HepG2 (cell line): ENCODE data around the gene CCDC142. TPM values are rescaled to one million over a fixed set of nuclear protein-coding genes. Genes with fewer than 3 reads are reported as not detected.

Experiments used
- FIP1L1 ChIP-seq: fragments of 200-400 bp; formaldehyde crosslinking; IDR thresholded peaks from 2 replicates; pipeline ENCODE4 v1.6.1; 2018; ENCODE audit warnings: low read depth, mild to moderate bottlenecking, low read length, moderate library complexity, borderline replicate concordance; ENCODE audit not compliant: insufficient read depth
- KDM5A ChIP-seq: fragments of 200-600 bp; sonication (generic); IDR thresholded peaks from 2 replicates; pipeline ENCODE4 v1.7.0; 2018; ENCODE audit warnings: antibody characterized with exemption, mild to moderate bottlenecking, low read length, borderline replicate concordance
- PAX8 ChIP-seq: sonication (generic); formaldehyde crosslinking; IDR thresholded peaks from 2 replicates; pipeline ENCODE4 v1.8.0; 2022; ENCODE audit warnings: mild to moderate bottlenecking, missing genetic modification reagents, borderline replicate concordance
- PRPF4 ChIP-seq: fragments of 200-400 bp; formaldehyde crosslinking; IDR thresholded peaks from 2 replicates; pipeline ENCODE4 v1.6.1; 2016; ENCODE audit warnings: low read length, low read depth; ENCODE audit not compliant: poor library complexity, severe bottlenecking
- RBM22 ChIP-seq: fragments of 200-400 bp; formaldehyde crosslinking; optimal IDR thresholded peaks from 2 replicates; pipeline ENCODE3; 2017; ENCODE audit warnings: mild to moderate bottlenecking, low read length, moderate library complexity
- RFX5 ChIP-seq: IDR thresholded peaks from 2 replicates; pipeline ENCODE4 v1.6.1; 2011; ENCODE audit warnings: low read depth, low read length, improper control_type of control experiment
- THAP11 ChIP-seq: IDR thresholded peaks from 2 replicates; pipeline ENCODE4 v1.6.1; 2016; ENCODE audit warnings: missing biosample characterization, missing genetic modification reagents
- ZC3H4 ChIP-seq: sonication (generic); formaldehyde crosslinking; IDR thresholded peaks from 2 replicates; pipeline ENCODE4 v1.4.0; 2020; ENCODE audit warnings: missing genetic modification reagents, borderline replicate concordance
- ZNF235 ChIP-seq: sonication (generic); formaldehyde crosslinking; IDR thresholded peaks from 2 replicates; pipeline ENCODE4 v1.8.1; 2023; ENCODE audit warnings: mild to moderate bottlenecking, missing genetic modification reagents, borderline replicate concordance
- ZNF263 ChIP-seq: sonication (generic); formaldehyde crosslinking; IDR thresholded peaks from 2 replicates; pipeline ENCODE4 v1.4.0; 2020; ENCODE audit warnings: missing genetic modification reagents
- ZNF343 ChIP-seq: sonication (generic); formaldehyde crosslinking; IDR thresholded peaks from 2 replicates; pipeline ENCODE4 v1.4.0; 2020; ENCODE audit warnings: mild to moderate bottlenecking, missing genetic modification reagents
- ZNF556 ChIP-seq: sonication (generic); formaldehyde crosslinking; IDR thresholded peaks from 2 replicates; pipeline ENCODE4 v1.4.0; 2020; ENCODE audit warnings: mild to moderate bottlenecking, missing genetic modification reagents, borderline replicate concordance
- ZNF562 ChIP-seq: sonication (generic); formaldehyde crosslinking; IDR thresholded peaks from 2 replicates; pipeline ENCODE4 v1.8.0; 2022; ENCODE audit warnings: missing genetic modification reagents, borderline replicate concordance
- ZNF644 ChIP-seq: IDR thresholded peaks from 2 replicates; pipeline ENCODE4 v1.6.1; 2016; ENCODE audit warnings: low read depth
- ZNF652 ChIP-seq: IDR thresholded peaks from 2 replicates; pipeline ENCODE4 v1.6.1; 2016; ENCODE audit warnings: low read depth, borderline replicate concordance
- ZNF678 ChIP-seq: sonication (generic); formaldehyde crosslinking; IDR thresholded peaks from 2 replicates; pipeline ENCODE4 v1.4.0; 2020; ENCODE audit warnings: mild to moderate bottlenecking, missing genetic modification reagents
- ZNF720 ChIP-seq: sonication (generic); formaldehyde crosslinking; IDR thresholded peaks from 2 replicates; pipeline ENCODE4 v1.4.0; 2020; ENCODE audit warnings: missing genetic modification reagents
- polyA plus RNA-seq, 8 experiments: library from polyadenylated mRNA; depleted of rRNA in 3 of 8; stranded (reverse) in 7 of 8; unstranded in 1 of 8; fragments of >200 nt; fragmentation: Illumina TruSeq in 4 of 8; extraction: Trizol in 4 of 8; gene quantifications; 2 replicates each; pipeline versions ENCODE4 v1.2.1 to v1.2.3, GENCODE V29; 2011 to 2016; ENCODE audit warnings: low read depth in 4 of 8, missing spikeins in 1 of 8, mixed read lengths in 1 of 8; ENCODE audit not compliant: insufficient read depth in 1 of 8
- total RNA-seq, 5 experiments: library from RNA; depleted of rRNA; stranded (reverse); fragments of >200 nt; fragmentation: Illumina TruSeq; extraction: Trizol; gene quantifications; 2 replicates each; pipeline ENCODE4 v1.2.3, GENCODE V29; 2016; ENCODE audit warnings: low read depth in 1 of 5
- TF ChIP-seq, protein P1 (sequence below): sonication (generic); formaldehyde crosslinking; IDR thresholded peaks from 2 replicates; pipeline ENCODE4 v1.4.0; 2020; ENCODE audit warnings: missing genetic modification reagents; ENCODE audit errors: not compliant biosample characterization
- TF ChIP-seq, protein P2 (sequence below): IDR thresholded peaks from 2 replicates; pipeline ENCODE4 v1.6.1; 2016; ENCODE audit warnings: missing genetic modification reagents, missing compliant biosample characterization
- TF ChIP-seq, protein P3 (sequence below): sonication (generic); formaldehyde crosslinking; IDR thresholded peaks from 2 replicates; pipeline ENCODE4 v1.5.0; 2020; ENCODE audit warnings: missing genetic modification reagents, mild to moderate bottlenecking, borderline replicate concordance
- TF ChIP-seq, protein P4 (sequence below), 2 experiments: fragments of 450-650 bp in 1 of 2; sonication (generic) in 1 of 2; formaldehyde crosslinking; IDR thresholded peaks; 2 replicates each; pipeline versions ENCODE4 v1.5.0 to v1.8.0; 2020 to 2022; ENCODE audit warnings: mild to moderate bottlenecking in 1 of 2, missing genetic modification reagents in 1 of 2
- TF ChIP-seq, protein P5 (sequence below): sonication (generic); formaldehyde crosslinking; IDR thresholded peaks from 2 replicates; pipeline ENCODE4 v1.4.0; 2020; ENCODE audit warnings: missing genetic modification reagents, mild to moderate bottlenecking, borderline replicate concordance

Gene CCDC142
- total and polyA plus RNA-seq, 2 of the 13 experiments (the other 11 are each of a cell fraction or from before 2014, with no cell fraction given): 14.7 to 30.4 TPM

DNA sequence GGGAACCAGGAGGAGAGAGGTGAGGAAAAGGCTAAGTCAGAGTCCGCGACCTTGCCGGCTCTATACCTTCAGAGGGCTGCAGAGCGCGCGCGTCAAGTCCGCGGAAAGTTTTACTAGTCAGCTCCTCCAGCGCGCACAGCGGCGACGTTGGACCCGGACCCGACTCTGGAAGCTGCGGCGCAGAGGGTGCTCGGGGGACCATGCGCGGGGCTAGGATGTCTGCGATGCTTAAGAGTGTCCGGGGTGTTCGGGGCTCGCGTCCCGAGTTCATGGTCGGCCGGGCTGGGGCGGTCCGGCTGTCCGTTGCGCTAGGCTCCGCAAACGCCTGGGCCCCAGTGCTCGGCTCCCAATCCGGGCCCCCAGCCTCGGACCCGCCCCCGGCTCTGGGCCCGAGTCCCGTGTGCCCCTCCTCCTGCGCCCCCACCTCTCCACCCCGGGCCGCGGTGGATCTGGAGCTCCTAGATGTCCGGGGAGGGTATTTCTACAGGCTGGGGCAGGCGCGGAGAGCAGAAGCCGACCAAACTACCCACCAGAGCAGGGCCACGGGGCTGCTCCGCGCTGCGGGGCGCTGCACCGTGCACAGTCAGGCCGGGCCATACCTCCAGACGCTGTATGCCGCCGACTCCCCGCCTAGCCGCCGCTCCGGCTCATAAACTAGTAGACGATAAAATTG is 16.6 kb upstream of the CCDC142 start, which contains the start of gene LBX2 (continued):
- TF ChIP-seq ZC3H4 (CRISPR knock-in tag) (no peak), ZNF263 (CRISPR knock-in tag) (no peak), PAX8 (no peak), ZNF720 (CRISPR knock-in tag) (no peak), ZNF644 (CRISPR knock-in tag) (no peak), ZNF678 (CRISPR knock-in tag) (no peak), ZNF562 (CRISPR knock-in tag) (no peak), FIP1L1 (no peak), ZNF556 (CRISPR knock-in tag) (no peak), THAP11 (CRISPR knock-in tag) (no peak), RBM22 (no peak), KDM5A (no peak), ZNF652 (CRISPR knock-in tag) (no peak), PRPF4 (no peak), ZNF343 (CRISPR knock-in tag) (0 out of 2 replicates have a peak, but pooled peaks have one; percentile 27), ZNF235 (no peak), RFX5 (no peak)
- TF ChIP-seq, protein P1, sequence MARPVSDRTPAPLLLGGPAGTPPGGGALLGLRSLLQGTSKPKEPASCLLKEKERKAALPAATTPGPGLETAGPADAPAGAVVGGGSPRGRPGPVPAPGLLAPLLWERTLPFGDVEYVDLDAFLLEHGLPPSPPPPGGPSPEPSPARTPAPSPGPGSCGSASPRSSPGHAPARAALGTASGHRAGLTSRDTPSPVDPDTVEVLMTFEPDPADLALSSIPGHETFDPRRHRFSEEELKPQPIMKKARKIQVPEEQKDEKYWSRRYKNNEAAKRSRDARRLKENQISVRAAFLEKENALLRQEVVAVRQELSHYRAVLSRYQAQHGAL (CRISPR knock-in tag): no peak
- TF ChIP-seq, protein P2, sequence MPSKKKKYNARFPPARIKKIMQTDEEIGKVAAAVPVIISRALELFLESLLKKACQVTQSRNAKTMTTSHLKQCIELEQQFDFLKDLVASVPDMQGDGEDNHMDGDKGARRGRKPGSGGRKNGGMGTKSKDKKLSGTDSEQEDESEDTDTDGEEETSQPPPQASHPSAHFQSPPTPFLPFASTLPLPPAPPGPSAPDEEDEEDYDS (CRISPR knock-in tag): no peak
- TF ChIP-seq, protein P3, sequence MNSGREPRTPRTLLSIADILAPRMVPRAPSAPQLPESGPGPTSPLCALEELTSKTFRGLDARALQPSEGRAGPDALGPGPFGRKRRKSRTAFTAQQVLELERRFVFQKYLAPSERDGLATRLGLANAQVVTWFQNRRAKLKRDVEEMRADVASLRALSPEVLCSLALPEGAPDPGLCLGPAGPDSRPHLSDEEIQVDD (CRISPR knock-in tag): no peak
- TF ChIP-seq, protein P4, sequence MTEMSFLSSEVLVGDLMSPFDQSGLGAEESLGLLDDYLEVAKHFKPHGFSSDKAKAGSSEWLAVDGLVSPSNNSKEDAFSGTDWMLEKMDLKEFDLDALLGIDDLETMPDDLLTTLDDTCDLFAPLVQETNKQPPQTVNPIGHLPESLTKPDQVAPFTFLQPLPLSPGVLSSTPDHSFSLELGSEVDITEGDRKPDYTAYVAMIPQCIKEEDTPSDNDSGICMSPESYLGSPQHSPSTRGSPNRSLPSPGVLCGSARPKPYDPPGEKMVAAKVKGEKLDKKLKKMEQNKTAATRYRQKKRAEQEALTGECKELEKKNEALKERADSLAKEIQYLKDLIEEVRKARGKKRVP (CRISPR knock-in tag; IDR thresholded peaks at IDR 0.05): no peak
- TF ChIP-seq, protein P5, sequence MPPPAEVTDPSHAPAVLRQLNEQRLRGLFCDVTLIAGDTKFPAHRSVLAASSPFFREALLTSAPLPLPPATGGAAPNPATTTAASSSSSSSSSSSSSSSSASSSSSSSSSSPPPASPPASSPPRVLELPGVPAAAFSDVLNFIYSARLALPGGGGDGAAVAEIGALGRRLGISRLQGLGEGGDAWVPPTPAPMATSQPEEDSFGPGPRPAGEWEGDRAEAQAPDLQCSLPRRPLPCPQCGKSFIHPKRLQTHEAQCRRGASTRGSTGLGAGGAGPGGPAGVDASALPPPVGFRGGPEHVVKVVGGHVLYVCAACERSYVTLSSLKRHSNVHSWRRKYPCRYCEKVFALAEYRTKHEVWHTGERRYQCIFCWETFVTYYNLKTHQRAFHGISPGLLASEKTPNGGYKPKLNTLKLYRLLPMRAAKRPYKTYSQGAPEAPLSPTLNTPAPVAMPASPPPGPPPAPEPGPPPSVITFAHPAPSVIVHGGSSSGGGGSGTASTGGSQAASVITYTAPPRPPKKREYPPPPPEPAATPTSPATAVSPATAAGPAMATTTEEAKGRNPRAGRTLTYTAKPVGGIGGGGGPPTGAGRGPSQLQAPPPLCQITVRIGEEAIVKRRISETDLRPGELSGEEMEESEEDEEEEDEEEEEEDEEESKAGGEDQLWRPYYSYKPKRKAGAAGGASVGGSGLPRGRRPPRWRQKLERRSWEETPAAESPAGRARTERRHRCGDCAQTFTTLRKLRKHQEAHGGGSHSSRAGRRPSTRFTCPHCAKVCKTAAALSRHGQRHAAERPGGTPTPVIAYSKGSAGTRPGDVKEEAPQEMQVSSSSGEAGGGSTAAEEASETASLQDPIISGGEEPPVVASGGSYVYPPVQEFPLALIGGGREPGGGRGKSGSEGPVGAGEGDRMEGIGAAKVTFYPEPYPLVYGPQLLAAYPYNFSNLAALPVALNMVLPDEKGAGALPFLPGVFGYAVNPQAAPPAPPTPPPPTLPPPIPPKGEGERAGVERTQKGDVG (CRISPR knock-in tag): no peak
